HUDEP-2 (cell line): ENCODE results near the gene BTG1.

ENCODE experiments used
- DNase-seq, 76 experiments: peaks; one replicate each; lab custom pipeline; 2025; ENCODE audit not compliant: unreplicated experiment in 76 of 76; lab: John Stamatoyannopoulos, UW

Gene BTG1

GRCh38 chr12:92145731-92146496 lies at the start of gene BTG1:
TSS of gene BTG1 (minus strand) at chr12:92145846. CDS start at chr12:92145535, 311 bp downstream.
- DNase-seq: peak; percentile 29 to 99 (median 97)

GRCh38 chr12:92194561-92194960 lies 48.9 kb upstream of the BTG1 start:
- no peak for DNase-seq

GRCh38 chr12:92193846-92194245 lies 48.2 kb upstream of the BTG1 start:
- no peak for DNase-seq

GRCh38 chr12:92193063-92193462 lies 47.4 kb upstream of the BTG1 start:
- DNase-seq: no peak

GRCh38 chr12:92192360-92192759 lies 46.7 kb upstream of the BTG1 start:
- no peak for DNase-seq

GRCh38 chr12:92191061-92191460 lies 45.4 kb upstream of the BTG1 start:
- no peak for DNase-seq

GRCh38 chr12:92188517-92189188 lies 43.0 kb upstream of the BTG1 start:
- DNase-seq: no peak

- no peak for DNase-seq
Measured at GRCh38 chr12:92186038-92186470, 40.4 kb upstream of the BTG1 start.

GRCh38 chr12:92185052-92185451 lies 39.4 kb upstream of the BTG1 start:
- no peak for DNase-seq

- DNase-seq: no peak
Measured at GRCh38 chr12:92183575-92183974, 37.9 kb upstream of the BTG1 start.

- no peak for DNase-seq
Measured at GRCh38 chr12:92178340-92178739, 32.7 kb upstream of the BTG1 start.

GRCh38 chr12:92176646-92177045 lies 31.0 kb upstream of the BTG1 start:
- DNase-seq: no peak

- DNase-seq: no peak
Measured at GRCh38 chr12:92175961-92176360, 30.3 kb upstream of the BTG1 start.

GRCh38 chr12:92170050-92170449 lies 24.4 kb upstream of the BTG1 start:
- no peak for DNase-seq

GRCh38 chr12:92167075-92167474 lies 21.4 kb upstream of the BTG1 start:
- DNase-seq: no peak

- DNase-seq: no peak
Measured at GRCh38 chr12:92164712-92165111, 19.1 kb upstream of the BTG1 start.

- no peak for DNase-seq
Measured at GRCh38 chr12:92162079-92162478, 16.4 kb upstream of the BTG1 start.

GRCh38 chr12:92158796-92159439 lies 13.3 kb upstream of the BTG1 start:
- DNase-seq: no peak

- no peak for DNase-seq
Measured at GRCh38 chr12:92156704-92157395, 11.2 kb upstream of the BTG1 start.

GRCh38 chr12:92156139-92156538 lies 10.5 kb upstream of the BTG1 start:
- DNase-seq: no peak

GRCh38 chr12:92155733-92156132 lies 10.1 kb upstream of the BTG1 start:
- DNase-seq: no peak
